Stimulated activated CD4-positive, alpha-beta T cell treated with anti-CD3 and anti-CD28 coated beads, Interleukin-1b, Interleukin-23, amount 100 ng/mL, for 24 hours (primary cell): ENCODE measurements around the gene GBP3.
"Not testable (repeated sequence)": the region's sequence is repeated elsewhere in the genome, so short reads cannot be mapped to it uniquely, and the experiment has no call there.

Source experiments
- DNase-seq, 4 experiments: peaks; one replicate each; pipeline ENCODE4 v3.0.0-alpha.2; 2020; ENCODE audit warnings: low read depth in 4 of 4, low spot score in 1 of 4

The GBP3 gene

DNA sequence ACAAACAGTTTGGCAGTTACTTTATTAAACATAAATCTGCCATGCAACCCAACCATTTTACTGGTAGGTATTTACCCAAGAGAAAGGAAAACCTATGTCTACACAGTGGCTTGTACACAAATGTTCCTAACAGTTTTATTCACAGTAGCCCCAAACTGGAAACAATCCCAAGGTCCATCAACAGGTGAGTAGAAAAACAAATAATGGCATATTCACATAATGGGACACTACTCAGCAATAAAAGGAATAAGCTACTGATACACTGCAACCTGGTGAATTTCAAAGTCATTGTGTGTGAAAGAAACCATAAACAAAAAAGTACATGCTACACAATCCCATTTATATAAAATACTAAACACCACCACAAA is 42.9 kb downstream of the GBP3 start:
- no peak for DNase-seq

DNA sequence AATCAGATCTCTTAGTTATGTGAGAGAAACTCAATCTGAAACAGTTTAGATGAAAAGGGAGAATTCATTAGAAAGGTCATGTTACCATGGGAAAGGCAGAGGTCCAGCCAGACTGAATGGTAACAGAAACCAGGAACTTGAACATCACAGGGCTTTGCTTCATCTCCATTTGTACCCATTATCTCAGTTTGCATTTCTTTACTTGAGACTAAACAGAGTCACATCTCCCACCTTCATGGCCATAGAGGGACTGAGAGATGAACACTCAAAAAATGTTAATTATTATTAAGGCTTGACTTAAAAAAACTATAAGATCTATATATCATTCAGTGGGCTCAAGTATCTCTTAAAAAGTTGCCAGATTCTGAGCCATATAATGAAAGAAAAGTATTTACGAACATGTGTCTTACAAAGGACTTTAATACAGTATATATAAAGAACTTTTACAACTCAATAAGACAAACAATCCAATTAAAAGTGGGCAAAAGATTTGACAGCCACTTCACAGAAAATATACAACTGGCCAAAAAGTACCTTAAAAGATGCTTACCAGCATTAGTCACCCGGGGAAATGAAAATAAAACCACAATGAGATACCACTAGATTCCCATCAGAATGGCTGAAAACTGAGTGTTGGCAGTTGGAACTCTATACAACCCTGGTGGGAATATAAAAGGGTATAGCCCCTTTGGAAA is 43.5 kb downstream of the GBP3 start:
- no peak for DNase-seq

DNA sequence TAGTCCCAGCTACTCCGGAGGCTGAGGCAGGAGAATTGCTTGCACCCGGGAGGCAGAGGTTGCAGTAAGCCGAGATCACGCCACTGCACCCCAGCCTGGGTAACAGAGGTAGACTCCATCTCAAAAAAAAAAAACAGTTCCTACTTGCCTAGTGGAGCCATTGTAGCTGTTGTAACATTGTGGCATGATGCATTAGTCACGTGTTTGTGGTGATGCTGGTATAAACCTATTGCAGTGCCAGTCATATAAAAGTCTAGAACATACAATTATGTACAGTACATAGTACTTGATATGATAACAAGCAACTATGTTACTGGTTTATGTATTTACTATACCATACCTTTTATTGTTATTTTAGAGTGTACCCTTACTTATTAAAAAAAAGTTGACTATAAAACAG is 46.4 kb downstream of the GBP3 start:
- DNase-seq: no peak

GRCh38 chr1:88974616-88975172 is 48.0 kb downstream of the GBP3 start:
- DNase-seq: not testable (repeated sequence)

DNA sequence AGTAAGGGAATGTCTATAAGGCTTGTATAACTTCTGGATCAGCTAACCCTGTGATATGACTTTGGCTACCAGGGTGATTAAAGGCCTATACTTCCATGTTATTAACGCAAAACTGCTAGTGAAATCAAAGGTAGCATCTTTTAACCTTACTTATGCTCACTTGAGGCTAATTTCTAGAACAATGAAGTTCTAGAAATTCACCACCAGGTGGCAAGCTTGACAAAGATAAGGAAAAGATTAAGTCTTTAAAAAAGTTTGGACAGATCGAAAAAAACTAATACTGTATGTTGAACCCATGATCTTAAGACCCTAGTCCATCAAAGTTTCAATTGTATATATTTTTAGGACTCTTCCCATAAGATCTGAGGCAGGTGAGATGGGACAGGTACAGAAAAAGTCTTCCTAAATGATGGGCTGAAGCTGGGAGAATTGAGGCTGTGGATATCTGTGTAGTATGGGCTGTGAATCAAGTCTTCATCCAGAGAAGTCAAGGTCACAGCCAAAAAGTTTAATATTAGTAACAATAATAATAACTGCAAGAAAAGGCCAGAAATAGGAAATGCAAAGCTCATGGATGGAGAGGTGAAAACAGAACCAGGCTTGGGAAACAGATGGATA is 49.0 kb downstream of the GBP3 start:
- DNase-seq: no peak

GRCh38 chr1:88961647-88962275 is 60.9 kb downstream of the GBP3 start:
- no peak for DNase-seq

GRCh38 chr1:88961081-88961480 is 61.6 kb downstream of the GBP3 start:
- no peak for DNase-seq
